Activated T-cell treated with anti-CD3 and anti-CD28 coated beads for 24 hours (primary cell): ENCODE measurements around the gene EIF3L.

ENCODE experiments used
- DNase-seq: peaks from one replicate; pipeline ENCODE4 v3.0.0-alpha.2; 2020; ENCODE audit warnings: low read depth

The EIF3L gene

GRCh38 chr22:37817705-37818408, 31.4 kb upstream of the EIF3L start:
- DNase-seq: peak; percentile 71

GRCh38 chr22:37818409-37819104, 30.7 kb upstream of the EIF3L start:
- DNase-seq: peak; percentile 37

- DNase-seq: no peak
Observed at GRCh38 chr22:37819105-37819433, 30.1 kb upstream of the EIF3L start.

- no peak for DNase-seq
Observed at GRCh38 chr22:37820350-37820749, 28.9 kb upstream of the EIF3L start.

- no peak for DNase-seq
Observed at GRCh38 chr22:37822079-37822833, 27.0 kb upstream of the EIF3L start.

GRCh38 chr22:37823134-37823985, 25.9 kb upstream of the EIF3L start, which contains the start of gene GALR3:
TSS of gene GALR3 (plus strand) at chr22:37823382. CDS start at chr22:37823407, 25 bp downstream.
- no peak for DNase-seq

GRCh38 chr22:37824674-37825641, 24.3 kb upstream of the EIF3L start:
- no peak for DNase-seq

- DNase-seq: no peak
Observed at GRCh38 chr22:37827056-37827455, 22.2 kb upstream of the EIF3L start.

GRCh38 chr22:37830093-37830842, 19.0 kb upstream of the EIF3L start:
- no peak for DNase-seq

- no peak for DNase-seq
Observed at GRCh38 chr22:37831472-37831871, 17.7 kb upstream of the EIF3L start.

GRCh38 chr22:37832022-37832857, 17.0 kb upstream of the EIF3L start:
- DNase-seq: no peak

- DNase-seq: no peak
Observed at GRCh38 chr22:37842015-37842793, 7.0 kb upstream of the EIF3L start.

GRCh38 chr22:37843741-37844089, 5.5 kb upstream of the EIF3L start:
- peak; percentile 24 for DNase-seq

GRCh38 chr22:37844904-37845329, 4.3 kb upstream of the EIF3L start:
- no peak for DNase-seq

- no peak for DNase-seq
Observed at GRCh38 chr22:37846433-37846832, 2.8 kb upstream of the EIF3L start.

GRCh38 chr22:37848587-37849088, 581 bp upstream of the EIF3L start:
- DNase-seq: no peak

- no peak for DNase-seq
Observed at GRCh38 chr22:37850801-37851200, 1.6 kb downstream of the EIF3L start.

GRCh38 chr22:37852418-37852817, 3.2 kb downstream of the EIF3L start:
- no peak for DNase-seq
